ENCODE results near the gene SAPCD1.
A peak's percentile ranks its signal among the peaks of the same experiment; 100 is the strongest.

SAPCD1 gene

GRCh38 chr6:31732029-31732428, 30.4 kb upstream of the SAPCD1 start:
- H3K27me3 ChIP-seq (replicated peaks; ENCODE audit: control insufficient read depth, insufficient read depth, low read length) = no peaks in the 10 kb centered on the region
- peaks cover 11% of the 10 kb centered on the region for H3K36me3 ChIP-seq (ENCODE audit: control insufficient read depth, insufficient read depth, low read length)
- no peak overlapping the region for H3K4me3 ChIP-seq (replicated peaks; ENCODE audit: low read depth, low read length)
- DNase-seq (ENCODE audit: extremely low read depth, insufficient read length) = no peak
- TF ChIP-seq, protein P1, sequence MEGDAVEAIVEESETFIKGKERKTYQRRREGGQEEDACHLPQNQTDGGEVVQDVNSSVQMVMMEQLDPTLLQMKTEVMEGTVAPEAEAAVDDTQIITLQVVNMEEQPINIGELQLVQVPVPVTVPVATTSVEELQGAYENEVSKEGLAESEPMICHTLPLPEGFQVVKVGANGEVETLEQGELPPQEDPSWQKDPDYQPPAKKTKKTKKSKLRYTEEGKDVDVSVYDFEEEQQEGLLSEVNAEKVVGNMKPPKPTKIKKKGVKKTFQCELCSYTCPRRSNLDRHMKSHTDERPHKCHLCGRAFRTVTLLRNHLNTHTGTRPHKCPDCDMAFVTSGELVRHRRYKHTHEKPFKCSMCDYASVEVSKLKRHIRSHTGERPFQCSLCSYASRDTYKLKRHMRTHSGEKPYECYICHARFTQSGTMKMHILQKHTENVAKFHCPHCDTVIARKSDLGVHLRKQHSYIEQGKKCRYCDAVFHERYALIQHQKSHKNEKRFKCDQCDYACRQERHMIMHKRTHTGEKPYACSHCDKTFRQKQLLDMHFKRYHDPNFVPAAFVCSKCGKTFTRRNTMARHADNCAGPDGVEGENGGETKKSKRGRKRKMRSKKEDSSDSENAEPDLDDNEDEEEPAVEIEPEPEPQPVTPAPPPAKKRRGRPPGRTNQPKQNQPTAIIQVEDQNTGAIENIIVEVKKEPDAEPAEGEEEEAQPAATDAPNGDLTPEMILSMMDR (IDR thresholded peaks at IDR 0.05; ENCODE audit: insufficient read depth, low read length, poor library complexity, severe bottlenecking) = no peak

GRCh38 chr6:31733734-31734133, 28.7 kb upstream of the SAPCD1 start:
- peaks cover 11% of the 10 kb centered on the region for H3K36me3 ChIP-seq (ENCODE audit: control insufficient read depth, insufficient read depth, low read length)
- TF ChIP-seq, protein P1 (IDR thresholded peaks at IDR 0.05; ENCODE audit: insufficient read depth, low read length, poor library complexity, severe bottlenecking) = no peak
- no peak for DNase-seq (ENCODE audit: extremely low read depth, insufficient read length)
- no peaks in the 10 kb centered on the region for H3K27me3 ChIP-seq (replicated peaks; ENCODE audit: control insufficient read depth, insufficient read depth, low read length)
- peak overlapping the region; percentile 84; the same call in 1 of the 2 replicates for H3K4me3 ChIP-seq (replicated peaks; ENCODE audit: low read depth, low read length)

DNA sequence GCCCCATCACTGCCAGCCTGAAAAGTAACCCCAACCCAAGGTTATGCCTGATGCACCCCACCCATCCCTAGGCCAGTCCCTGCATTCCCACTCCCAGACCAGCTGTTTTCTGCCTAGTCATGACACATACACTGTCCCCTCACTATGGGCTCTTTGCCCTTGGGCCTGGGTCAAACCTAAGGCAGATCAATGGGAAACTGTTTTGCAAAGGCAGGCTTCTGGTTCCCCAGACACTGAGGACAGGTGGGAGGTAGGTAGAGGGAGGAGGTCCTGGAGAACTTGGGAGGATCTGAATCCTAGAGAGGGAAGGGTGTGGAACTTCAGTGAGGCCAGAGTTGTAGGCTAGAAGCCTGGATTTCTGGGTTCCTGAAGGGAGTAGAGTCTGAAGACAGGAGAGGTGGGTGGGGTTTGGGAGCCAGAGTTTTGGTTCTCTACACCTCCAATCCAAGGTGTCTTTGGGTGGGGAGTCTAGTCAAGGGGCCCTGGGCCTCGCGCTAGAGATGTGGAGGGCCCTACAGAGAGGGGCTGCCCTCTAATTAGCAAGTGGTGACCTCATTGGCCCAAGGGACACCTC, 28.1 kb upstream of the SAPCD1 start:
- peaks cover 11% of the 10 kb centered on the region for H3K36me3 ChIP-seq (ENCODE audit: control insufficient read depth, insufficient read depth, low read length)
- DNase-seq (ENCODE audit: extremely low read depth, insufficient read length) = no peak
- TF ChIP-seq, protein P1 (IDR thresholded peaks at IDR 0.05; ENCODE audit: insufficient read depth, low read length, poor library complexity, severe bottlenecking) = no peak
- peak overlapping the region; percentile 84 for H3K4me3 ChIP-seq (replicated peaks; ENCODE audit: low read depth, low read length)
- no peaks in the 10 kb centered on the region for H3K27me3 ChIP-seq (replicated peaks; ENCODE audit: control insufficient read depth, insufficient read depth, low read length)

- TF ChIP-seq, protein P1 (IDR thresholded peaks at IDR 0.05; ENCODE audit: insufficient read depth, low read length, poor library complexity, severe bottlenecking) = no peak
- peak; percentile 73 for DNase-seq (ENCODE audit: extremely low read depth, insufficient read length)
- Histone ChIP-seq H3K27me3 (replicated peaks; ENCODE audit: control insufficient read depth, insufficient read depth, low read length) (no peaks in the 10 kb centered on the region), H3K4me3 (replicated peaks; ENCODE audit: low read depth, low read length) (peak overlapping the region; percentile 84), H3K36me3 (ENCODE audit: control insufficient read depth, insufficient read depth, low read length) (peaks cover 11% of the 10 kb centered on the region)
Observed at GRCh38 chr6:31734821-31735406, 27.5 kb upstream of the SAPCD1 start.

DNA sequence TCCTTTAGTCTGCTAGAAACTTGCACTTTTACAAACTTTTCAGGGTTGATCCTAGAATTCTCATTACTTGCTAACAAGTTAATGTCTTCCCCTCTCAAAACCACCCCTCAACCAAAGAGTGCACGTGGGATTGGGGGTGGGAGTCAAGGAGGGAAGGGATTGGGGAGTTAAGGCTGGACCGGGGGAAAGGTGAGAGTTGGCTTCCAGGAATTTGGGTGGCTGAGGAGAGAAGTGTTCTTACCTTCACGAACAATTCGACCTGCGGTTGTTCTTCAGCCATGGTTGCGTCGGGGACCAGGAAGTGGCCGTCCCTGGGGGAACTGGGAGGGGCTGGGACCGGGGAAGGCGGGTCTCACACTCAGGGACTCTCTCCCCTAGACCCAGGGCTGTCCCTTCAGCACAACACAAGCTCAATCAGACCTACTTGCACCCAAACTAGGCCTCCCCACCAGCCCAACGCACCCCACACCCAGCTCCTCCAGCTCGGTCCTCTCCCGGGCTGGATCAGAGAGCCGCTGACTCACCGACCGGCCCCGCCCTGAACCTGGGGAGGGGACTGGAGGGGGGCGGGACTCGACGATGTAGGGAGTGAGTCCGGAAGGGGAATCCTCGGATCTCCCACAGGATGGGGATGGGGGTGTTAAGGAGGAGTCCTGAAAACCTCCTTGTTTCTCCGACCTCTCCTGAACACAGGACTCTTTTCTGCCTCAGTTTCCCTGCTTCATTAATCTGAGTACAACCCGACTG, 26.3 kb upstream of the SAPCD1 start, which contains the start of gene CLIC1:
Gene CLIC1, minus strand, starts transcription at position 510 of the 747 bp plus-strand sequence. Its CDS starts 230 bp downstream, at position 280.
- peak; percentile 87 for DNase-seq (ENCODE audit: extremely low read depth, insufficient read length)
- Histone ChIP-seq H3K36me3 (ENCODE audit: control insufficient read depth, insufficient read depth, low read length) (peaks cover 11% of the 10 kb centered on the region), H3K4me3 (replicated peaks; ENCODE audit: low read depth, low read length) (peak within 1 kb of the TSS; percentile 84), H3K27me3 (replicated peaks; ENCODE audit: control insufficient read depth, insufficient read depth, low read length) (no peaks in the 10 kb centered on the region)
- TF ChIP-seq, protein P1 (IDR thresholded peaks at IDR 0.05; ENCODE audit: insufficient read depth, low read length, poor library complexity, severe bottlenecking) = no peak

All from GM06990 (cell line).